ENCODE measurements around the gene LMCD1. TPM values are rescaled to one million over a fixed set of nuclear protein-coding genes. Genes with fewer than 3 reads are reported as not detected.
A peak's percentile ranks its signal among the peaks of the same experiment; 100 is the strongest.

Gene LMCD1
- total and polyA plus RNA-seq, 3 experiments from 2014 or later = 0.83 to 2.6 (median 2.0) TPM

DNA sequence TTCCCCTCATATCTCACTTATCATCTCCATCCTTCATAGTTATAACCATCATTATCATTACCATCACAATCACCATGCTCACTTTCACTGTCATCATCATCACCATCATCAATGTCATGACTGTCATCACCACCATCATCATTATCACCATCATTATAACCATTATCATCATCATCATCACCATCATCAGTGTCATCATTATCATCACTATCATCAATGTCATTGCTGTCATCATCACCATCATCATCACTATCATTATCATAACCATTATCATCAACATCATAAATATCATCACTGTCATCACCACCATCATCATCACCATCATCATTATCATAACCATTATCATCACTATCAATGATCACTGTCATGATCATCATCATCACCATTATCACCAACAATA, 98.8 kb downstream of the LMCD1 start:
- Mint-ChIP-seq H3K36me3 (no peaks in the 10 kb centered on the region), H3K27ac (no peak overlapping the region), H3K4me3 (no peak overlapping the region), H3K4me1 (no peaks in the 10 kb centered on the region), H3K9me3 (no peaks in the 10 kb centered on the region), H3K27me3 (peaks cover 0 to 3% of the 10 kb centered on the region in 2 donors)
- DNase-seq = no peak
- Histone ChIP-seq H3K27me3 (ENCODE audit: insufficient read depth, low read length, poor library complexity, severe bottlenecking) (no peaks in the 10 kb centered on the region), H3K36me3 (ENCODE audit: insufficient read depth, low read length) (no peaks in the 10 kb centered on the region), H3K9me3 (ENCODE audit: low read length) (no peaks in the 10 kb centered on the region), H3K4me3 (ENCODE audit: low read length) (no peak overlapping the region), H3K4me1 (ENCODE audit: insufficient read depth, low read length) (no peaks in the 10 kb centered on the region), H3K27ac (ENCODE audit: low read depth, low read length) (no peak overlapping the region)
- POLR2A ChIA-PET = no interaction called here
- CTCF ChIA-PET = no interaction called here

DNA sequence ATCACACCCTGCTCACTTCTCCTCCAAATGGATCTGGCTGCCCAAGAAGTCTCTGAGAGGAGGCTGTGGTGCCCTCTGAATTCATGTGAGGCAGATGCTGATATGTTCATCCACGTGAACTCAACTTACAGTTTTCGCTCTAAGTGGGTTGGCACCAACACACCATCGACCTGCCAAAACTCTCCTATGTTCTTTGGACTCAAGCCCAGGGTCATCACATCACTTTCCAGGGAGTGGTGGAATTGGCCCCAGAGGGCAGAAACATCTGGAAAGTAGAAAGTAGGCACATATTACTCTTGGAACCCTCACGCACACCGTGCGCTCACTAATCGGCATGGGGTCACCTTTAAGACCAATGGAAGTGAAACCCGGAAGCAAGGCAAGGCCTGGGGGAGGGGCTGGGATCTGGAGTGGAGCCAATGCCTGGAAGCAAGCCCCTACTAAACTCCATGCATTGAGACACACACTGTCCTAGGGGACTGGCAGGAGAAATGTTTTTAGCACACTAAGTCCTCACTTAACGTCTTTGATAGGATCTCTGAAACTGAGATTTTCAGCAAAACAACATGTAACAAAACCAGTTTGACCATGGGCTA, 101.6 kb downstream of the LMCD1 start:
- no peaks in the 10 kb centered on the region for H3K36me3 Mint-ChIP-seq
- ChIA-PET POLR2A (no interaction called here), CTCF (no interaction called here)
- H3K4me1 ChIP-seq (ENCODE audit: insufficient read depth, low read length) = no peaks in the 10 kb centered on the region
- H3K27ac Mint-ChIP-seq = no peak overlapping the region
- H3K4me3 ChIP-seq (ENCODE audit: low read length) = no peak overlapping the region
- H3K9me3 ChIP-seq (ENCODE audit: low read length) = no peaks in the 10 kb centered on the region
- H3K36me3 ChIP-seq (ENCODE audit: insufficient read depth, low read length) = no peaks in the 10 kb centered on the region
- peaks cover 3% of the 10 kb centered on the region for H3K27me3 ChIP-seq (ENCODE audit: insufficient read depth, low read length, poor library complexity, severe bottlenecking)
- no peaks in the 10 kb centered on the region for H3K4me1 Mint-ChIP-seq
- H3K27ac ChIP-seq (ENCODE audit: low read depth, low read length) = no peak overlapping the region
- no peak for DNase-seq
- no peak overlapping the region for H3K4me3 Mint-ChIP-seq
- H3K27me3 Mint-ChIP-seq = peaks cover 4 to 8% of the 10 kb centered on the region in 2 donors
- no peaks in the 10 kb centered on the region for H3K9me3 Mint-ChIP-seq

DNA sequence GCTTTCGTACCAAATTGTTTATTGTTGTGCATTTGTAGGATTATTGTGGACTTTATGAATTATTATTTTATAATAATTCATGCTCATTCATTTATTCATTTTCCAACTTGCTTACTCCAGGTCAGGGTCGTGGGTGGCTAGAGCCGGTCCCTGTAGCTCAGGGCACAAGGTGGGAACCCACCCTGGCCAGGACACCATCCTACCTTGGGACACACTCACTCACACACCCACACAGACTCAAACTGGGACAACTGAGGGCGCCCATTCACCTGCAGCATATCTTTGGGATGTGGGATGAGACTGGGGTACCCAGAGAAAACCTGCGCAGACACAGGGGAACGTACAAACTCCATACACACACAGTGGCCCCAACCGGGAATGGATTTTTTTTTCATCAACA, 102.4 kb downstream of the LMCD1 start:
- H3K27ac Mint-ChIP-seq = no peak overlapping the region
- H3K27me3 ChIP-seq (ENCODE audit: insufficient read depth, low read length, poor library complexity, severe bottlenecking) = peaks cover 3% of the 10 kb centered on the region
- H3K4me3 Mint-ChIP-seq = no peak overlapping the region
- CTCF ChIA-PET = no interaction called here
- H3K36me3 ChIP-seq (ENCODE audit: insufficient read depth, low read length) = no peaks in the 10 kb centered on the region
- no peak overlapping the region for H3K27ac ChIP-seq (ENCODE audit: low read depth, low read length)
- POLR2A ChIA-PET = no interaction called here
- no peaks in the 10 kb centered on the region for H3K9me3 ChIP-seq (ENCODE audit: low read length)
- no peaks in the 10 kb centered on the region for H3K9me3 Mint-ChIP-seq
- H3K4me3 ChIP-seq (ENCODE audit: low read length) = no peak overlapping the region
- H3K36me3 Mint-ChIP-seq = no peaks in the 10 kb centered on the region
- peaks cover 4 to 8% of the 10 kb centered on the region in 2 donors for H3K27me3 Mint-ChIP-seq
- no peak for DNase-seq
- no peaks in the 10 kb centered on the region for H3K4me1 ChIP-seq (ENCODE audit: insufficient read depth, low read length)
- no peaks in the 10 kb centered on the region for H3K4me1 Mint-ChIP-seq

DNA sequence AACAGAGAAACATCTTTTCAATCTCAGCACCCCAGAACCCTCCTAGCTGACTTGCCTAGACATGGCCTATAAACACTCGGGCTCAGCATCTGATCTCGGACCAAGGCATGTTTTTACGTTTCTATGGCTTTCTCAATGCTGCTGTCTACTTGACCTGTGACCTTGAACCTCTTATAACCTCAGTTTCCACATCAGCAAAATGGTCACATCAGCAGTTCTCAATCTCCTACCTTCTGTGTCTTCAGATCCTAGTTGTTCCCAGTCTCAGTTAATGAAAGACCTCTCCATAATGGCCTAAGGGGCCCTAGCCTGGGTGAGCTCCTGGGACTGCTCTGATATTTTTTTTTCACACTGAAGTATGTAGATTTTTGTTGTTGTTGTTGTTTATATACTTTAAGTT, 103.4 kb downstream of the LMCD1 start:
- peaks cover 3% of the 10 kb centered on the region for H3K27me3 ChIP-seq (ENCODE audit: insufficient read depth, low read length, poor library complexity, severe bottlenecking)
- no peaks in the 10 kb centered on the region for H3K9me3 ChIP-seq (ENCODE audit: low read length)
- Mint-ChIP-seq H3K36me3 (peaks cover 0 to 1% (median 0%) of the 10 kb centered on the region in 3 donors), H3K4me3 (no peak overlapping the region), H3K27me3 (peaks cover 4 to 9% of the 10 kb centered on the region in 2 donors), H3K9me3 (peaks cover 0 to under 1% (median 0%) of the 10 kb centered on the region in 5 donors), H3K27ac (no peak overlapping the region), H3K4me1 (no peaks in the 10 kb centered on the region)
- ChIA-PET POLR2A (no interaction called here), CTCF (no interaction called here)
- no peak for DNase-seq
- H3K27ac ChIP-seq (ENCODE audit: low read depth, low read length) = no peak overlapping the region
- H3K4me1 ChIP-seq (ENCODE audit: insufficient read depth, low read length) = no peaks in the 10 kb centered on the region
- no peaks in the 10 kb centered on the region for H3K36me3 ChIP-seq (ENCODE audit: insufficient read depth, low read length)
- no peak overlapping the region for H3K4me3 ChIP-seq (ENCODE audit: low read length)

DNA sequence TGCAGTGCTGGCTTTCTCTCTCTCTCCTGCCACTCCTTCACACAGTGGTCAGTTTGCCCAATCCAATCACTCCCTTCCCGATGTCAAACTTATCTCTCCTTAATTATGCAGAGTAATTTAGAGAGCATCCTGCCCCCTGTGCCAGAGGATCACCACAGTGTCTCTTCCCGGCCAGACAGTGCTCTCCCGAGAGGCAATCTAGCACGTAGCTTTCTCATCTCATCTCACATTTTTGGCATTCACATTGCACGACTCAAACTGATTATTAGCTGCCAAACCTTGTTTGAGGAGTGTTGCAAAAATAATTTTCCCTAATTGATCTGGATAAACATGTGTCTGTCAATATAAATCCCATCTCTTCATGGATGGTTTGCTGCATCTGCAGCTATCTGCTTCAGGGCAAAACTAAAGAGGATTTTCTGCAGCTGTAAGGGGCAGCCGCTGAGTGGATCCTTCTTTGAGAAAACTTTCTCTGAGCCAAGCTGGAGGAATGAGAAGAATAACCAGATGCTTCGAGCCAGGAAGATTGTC, 105.1 kb downstream of the LMCD1 start:
- Mint-ChIP-seq H3K4me1 (no peaks in the 10 kb centered on the region), H3K9me3 (peaks cover 0 to 4% (median 0%) of the 10 kb centered on the region in 5 donors), H3K27me3 (peaks cover 4 to 13% of the 10 kb centered on the region in 2 donors), H3K36me3 (peaks cover 0 to 5% (median 0%) of the 10 kb centered on the region in 3 donors), H3K4me3 (peak overlapping the region in 1 of 7 donors; percentile 41), H3K27ac (no peak overlapping the region)
- ChIA-PET CTCF (no interaction called here), POLR2A (no interaction called here)
- H3K36me3 ChIP-seq (ENCODE audit: insufficient read depth, low read length) = no peaks in the 10 kb centered on the region
- H3K27me3 ChIP-seq (ENCODE audit: insufficient read depth, low read length, poor library complexity, severe bottlenecking) = peaks cover 3% of the 10 kb centered on the region
- H3K4me1 ChIP-seq (ENCODE audit: insufficient read depth, low read length) = no peaks in the 10 kb centered on the region
- no peak for DNase-seq
- no peaks in the 10 kb centered on the region for H3K9me3 ChIP-seq (ENCODE audit: low read length)
- no peak overlapping the region for H3K27ac ChIP-seq (ENCODE audit: low read depth, low read length)
- H3K4me3 ChIP-seq (ENCODE audit: low read length) = no peak overlapping the region

DNA sequence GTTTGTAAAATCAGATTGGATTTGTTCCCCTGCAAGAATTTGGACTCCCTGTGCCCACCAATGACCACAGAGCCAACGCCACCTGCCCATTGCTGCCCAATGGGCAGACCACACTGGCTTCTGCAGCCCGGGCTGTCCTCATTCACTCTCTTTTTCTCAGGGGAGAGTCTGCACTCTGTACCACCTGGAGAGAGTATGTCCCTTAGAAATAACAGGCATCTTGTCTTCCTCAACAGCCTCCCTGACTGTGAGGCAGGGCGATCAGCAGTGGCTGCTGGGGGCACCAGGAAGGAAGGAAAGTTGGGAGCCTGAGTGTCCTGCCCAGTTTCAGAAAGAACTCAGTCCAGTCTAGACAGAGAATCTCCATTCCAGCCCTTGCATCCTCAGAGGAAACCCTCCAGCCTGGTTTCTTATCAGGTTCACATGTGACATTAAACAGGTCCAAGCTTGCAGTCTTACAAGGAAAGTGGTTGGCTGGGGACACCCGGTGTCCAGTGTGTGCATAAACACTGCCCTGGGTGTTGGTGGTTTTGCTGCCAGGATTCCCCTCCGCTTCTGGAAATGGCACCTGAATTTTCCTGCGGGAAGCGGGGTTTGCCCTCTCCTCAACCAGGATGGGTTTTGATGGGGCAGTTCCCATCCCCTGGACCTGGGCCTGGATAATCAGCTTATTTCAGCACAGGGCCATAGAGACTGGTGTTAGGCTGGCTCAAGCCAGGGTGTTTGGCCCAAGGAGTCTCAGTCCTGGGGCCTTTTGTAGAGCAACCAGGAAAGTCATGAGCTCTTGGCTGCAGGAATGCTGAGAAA, 105.8 kb downstream of the LMCD1 start:
- H3K4me3 ChIP-seq (ENCODE audit: low read length) = no peak overlapping the region
- POLR2A ChIA-PET = no interaction called here

DNA sequence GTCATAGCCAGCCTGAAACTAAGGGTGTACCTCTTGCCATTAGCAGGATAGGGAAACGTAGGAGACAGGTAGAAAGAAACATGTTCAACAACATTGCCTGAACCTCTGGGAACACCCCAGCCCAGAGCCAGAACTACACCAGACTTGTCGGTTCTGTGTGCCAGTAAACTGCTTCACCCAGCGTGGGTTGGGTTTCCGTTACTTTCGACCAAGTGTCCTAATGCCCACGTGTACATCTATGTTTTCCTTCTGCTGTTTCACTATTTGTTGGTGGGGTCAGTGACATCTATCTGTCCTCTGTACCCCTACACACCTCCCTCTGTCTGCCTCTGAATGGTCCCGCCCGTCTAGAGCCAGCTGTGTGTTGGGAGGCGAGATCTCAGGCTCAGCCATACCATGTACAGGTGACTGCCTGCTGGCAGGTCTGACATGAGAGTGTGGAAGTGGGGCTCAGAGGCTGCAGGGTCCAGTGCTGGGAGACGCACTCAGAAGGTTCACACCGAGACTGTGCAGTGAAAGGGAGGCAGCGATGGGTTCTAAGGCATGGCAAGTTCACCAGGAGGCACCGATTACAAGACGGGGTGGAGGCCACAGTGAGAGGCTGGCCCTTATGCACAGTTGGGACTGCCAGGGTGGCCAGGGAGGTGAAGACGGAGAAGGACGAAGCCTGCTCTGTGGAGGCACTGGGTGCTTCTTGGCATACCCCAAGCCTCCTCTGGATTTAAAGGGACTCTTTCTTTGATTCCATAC, 106.6 kb downstream of the LMCD1 start:
- Histone ChIP-seq H3K4me1 (ENCODE audit: insufficient read depth, low read length) (no peaks in the 10 kb centered on the region), H3K4me3 (ENCODE audit: low read length) (no peak overlapping the region), H3K9me3 (ENCODE audit: low read length) (no peaks in the 10 kb centered on the region), H3K27me3 (ENCODE audit: insufficient read depth, low read length, poor library complexity, severe bottlenecking) (peaks cover 3% of the 10 kb centered on the region), H3K36me3 (ENCODE audit: insufficient read depth, low read length) (no peaks in the 10 kb centered on the region), H3K27ac (ENCODE audit: low read depth, low read length) (no peak overlapping the region)
- Mint-ChIP-seq H3K36me3 (peaks cover 0 to 5% (median 0%) of the 10 kb centered on the region in 3 donors), H3K27ac (no peak overlapping the region), H3K27me3 (peaks cover 4 to 13% of the 10 kb centered on the region in 2 donors), H3K4me3 (no peak overlapping the region), H3K4me1 (no peaks in the 10 kb centered on the region), H3K9me3 (peaks cover 0 to 4% (median 0%) of the 10 kb centered on the region in 5 donors)
- POLR2A ChIA-PET = no interaction called here
- CTCF ChIA-PET = interaction anchor here (1.6 kb wide), 1 partner anchor 26 kb away, joined by 3 read pairs; no protein-coding TSS in a partner anchor
- no peak for DNase-seq

More for the DNA sequence above, 105.8 kb downstream of the LMCD1 start:
- no peak overlapping the region for H3K4me3 Mint-ChIP-seq
- CTCF ChIA-PET = no interaction called here
- Histone ChIP-seq H3K9me3 (ENCODE audit: low read length) (no peaks in the 10 kb centered on the region), H3K36me3 (ENCODE audit: insufficient read depth, low read length) (no peaks in the 10 kb centered on the region), H3K27me3 (ENCODE audit: insufficient read depth, low read length, poor library complexity, severe bottlenecking) (peaks cover 3% of the 10 kb centered on the region), H3K27ac (ENCODE audit: low read depth, low read length) (no peak overlapping the region), H3K4me1 (ENCODE audit: insufficient read depth, low read length) (no peaks in the 10 kb centered on the region)
- H3K4me1 Mint-ChIP-seq = no peaks in the 10 kb centered on the region
- peaks cover 0 to 4% (median 0%) of the 10 kb centered on the region in 5 donors for H3K9me3 Mint-ChIP-seq
- H3K27ac Mint-ChIP-seq = no peak overlapping the region
- H3K27me3 Mint-ChIP-seq = peaks cover 4 to 13% of the 10 kb centered on the region in 2 donors
- H3K36me3 Mint-ChIP-seq = peaks cover 0 to 5% (median 0%) of the 10 kb centered on the region in 3 donors
- no peak for DNase-seq

Measured in CD8-positive, alpha-beta memory T cell (primary cell).